KMS-11 (cell line): ENCODE measurements around the gene OMA1.

Experiments
- H2AFZ ChIP-seq: fragments of 200-600 bp; sonication (generic); 2 replicates; pipeline ENCODE4 v1.6.1; 2016; ENCODE audit warnings: antibody characterized with exemption, mixed run types, low read depth
- H3K27ac ChIP-seq: fragments of 200-600 bp; sonication (generic); 2 replicates; pipeline ENCODE4 v1.6.1; 2016; ENCODE audit warnings: mild to moderate bottlenecking, mixed run types
- H3K27me3 ChIP-seq: fragments of 200-600 bp; sonication (generic); 2 replicates; pipeline ENCODE4 v1.6.1; 2017; ENCODE audit warnings: mild to moderate bottlenecking, low read depth, mixed run types, moderate library complexity; ENCODE audit not compliant: insufficient read depth
- H3K36me3 ChIP-seq: fragments of 200-600 bp; sonication (generic); 2 replicates; pipeline ENCODE4 v1.6.1; 2017; ENCODE audit warnings: mild to moderate bottlenecking, mixed run types; ENCODE audit not compliant: insufficient read depth
- H3K4me1 ChIP-seq: fragments of 200-600 bp; sonication (generic); 2 replicates; pipeline ENCODE4 v1.6.1; 2016; ENCODE audit warnings: mild to moderate bottlenecking, low read depth, mixed run types; ENCODE audit not compliant: poor library complexity, severe bottlenecking
- H3K4me2 ChIP-seq: fragments of 200-600 bp; sonication (generic); 2 replicates; pipeline ENCODE4 v1.7.0; 2016; ENCODE audit warnings: mild to moderate bottlenecking, mixed run types
- H3K4me3 ChIP-seq: fragments of 200-600 bp; sonication (generic); IDR thresholded peaks from 2 replicates; pipeline ENCODE4 v1.6.1; 2017; ENCODE audit warnings: low read depth, low read length, mixed read lengths; ENCODE audit not compliant: insufficient read depth
- H3K79me2 ChIP-seq: fragments of 200-600 bp; sonication (generic); 2 replicates; pipeline ENCODE4 v1.6.1; 2016; ENCODE audit warnings: low read depth, mixed run types; ENCODE audit not compliant: insufficient read depth
- H3K9ac ChIP-seq: fragments of 200-600 bp; sonication (generic); 2 replicates; pipeline ENCODE4 v1.6.1; 2016; ENCODE audit warnings: mild to moderate bottlenecking, mixed run types
- H4K20me1 ChIP-seq: fragments of 200-600 bp; sonication (generic); 2 replicates; pipeline ENCODE4 v1.6.1; 2016; ENCODE audit warnings: mild to moderate bottlenecking, mixed run types; ENCODE audit not compliant: insufficient read depth
- TF ChIP-seq, protein P1 (sequence below): fragments of 200-600 bp; sonication (generic); conservative IDR thresholded peaks from 2 replicates; pipeline ENCODE4 v1.6.1; 2017; ENCODE audit warnings: low read depth, mild to moderate bottlenecking, antibody characterized with exemption, low read length, moderate library complexity, mixed read lengths

Gene OMA1

GRCh38 chr1:58447042-58447441 is 99.5 kb downstream of the OMA1 start:
- H3K9ac ChIP-seq: no peak overlapping the region
- H3K4me3 ChIP-seq: no peak overlapping the region
- no peaks in the 10 kb centered on the region for H4K20me1 ChIP-seq
- H3K27ac ChIP-seq: no peak overlapping the region
- no peak overlapping the region for H3K4me2 ChIP-seq
- no peaks in the 10 kb centered on the region for H3K4me1 ChIP-seq
- no peaks in the 10 kb centered on the region for H3K36me3 ChIP-seq
- TF ChIP-seq, protein P1, sequence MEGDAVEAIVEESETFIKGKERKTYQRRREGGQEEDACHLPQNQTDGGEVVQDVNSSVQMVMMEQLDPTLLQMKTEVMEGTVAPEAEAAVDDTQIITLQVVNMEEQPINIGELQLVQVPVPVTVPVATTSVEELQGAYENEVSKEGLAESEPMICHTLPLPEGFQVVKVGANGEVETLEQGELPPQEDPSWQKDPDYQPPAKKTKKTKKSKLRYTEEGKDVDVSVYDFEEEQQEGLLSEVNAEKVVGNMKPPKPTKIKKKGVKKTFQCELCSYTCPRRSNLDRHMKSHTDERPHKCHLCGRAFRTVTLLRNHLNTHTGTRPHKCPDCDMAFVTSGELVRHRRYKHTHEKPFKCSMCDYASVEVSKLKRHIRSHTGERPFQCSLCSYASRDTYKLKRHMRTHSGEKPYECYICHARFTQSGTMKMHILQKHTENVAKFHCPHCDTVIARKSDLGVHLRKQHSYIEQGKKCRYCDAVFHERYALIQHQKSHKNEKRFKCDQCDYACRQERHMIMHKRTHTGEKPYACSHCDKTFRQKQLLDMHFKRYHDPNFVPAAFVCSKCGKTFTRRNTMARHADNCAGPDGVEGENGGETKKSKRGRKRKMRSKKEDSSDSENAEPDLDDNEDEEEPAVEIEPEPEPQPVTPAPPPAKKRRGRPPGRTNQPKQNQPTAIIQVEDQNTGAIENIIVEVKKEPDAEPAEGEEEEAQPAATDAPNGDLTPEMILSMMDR: no peak
- H3K79me2 ChIP-seq: no peaks in the 10 kb centered on the region
- no peak overlapping the region for H2AFZ ChIP-seq
- H3K27me3 ChIP-seq: no peaks in the 10 kb centered on the region

DNA sequence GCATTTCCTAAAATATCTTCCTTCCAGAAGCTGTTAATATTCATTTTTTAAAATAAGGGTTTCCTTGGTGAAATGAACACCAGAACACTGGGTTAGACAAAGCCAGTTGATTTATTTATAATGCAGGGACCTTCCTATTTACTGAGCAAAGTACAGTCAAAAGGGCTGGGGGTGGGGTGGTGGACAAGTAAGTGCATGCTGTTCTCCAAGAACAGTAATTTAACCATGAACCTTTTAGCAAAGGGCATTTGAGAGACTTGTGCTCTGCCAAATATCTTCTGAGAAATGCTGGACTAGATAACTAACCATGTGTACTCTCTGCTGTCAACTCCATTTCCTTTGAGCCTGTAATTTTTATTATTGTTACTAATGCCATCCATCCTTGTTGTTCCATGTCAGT is 100.2 kb downstream of the OMA1 start:
- H3K9ac ChIP-seq: no peak overlapping the region

GRCh38 chr1:58443986-58444868 is 102.3 kb downstream of the OMA1 start:
- Histone ChIP-seq H3K9ac (no peak overlapping the region), H3K4me2 (no peak overlapping the region), H2AFZ (no peak overlapping the region), H3K36me3 (no peaks in the 10 kb centered on the region), H3K79me2 (no peaks in the 10 kb centered on the region), H3K27ac (no peak overlapping the region), H3K27me3 (no peaks in the 10 kb centered on the region), H3K4me3 (no peak overlapping the region), H4K20me1 (no peaks in the 10 kb centered on the region), H3K4me1 (no peaks in the 10 kb centered on the region)
- TF ChIP-seq, protein P1: no peak

More for the DNA sequence above, 100.2 kb downstream of the OMA1 start:
- no peak overlapping the region for H3K27ac ChIP-seq
- no peak overlapping the region for H2AFZ ChIP-seq
- H3K27me3 ChIP-seq: no peaks in the 10 kb centered on the region
- no peaks in the 10 kb centered on the region for H3K79me2 ChIP-seq
- no peak overlapping the region for H3K4me3 ChIP-seq
- H4K20me1 ChIP-seq: no peaks in the 10 kb centered on the region
- H3K4me2 ChIP-seq: no peak overlapping the region
- H3K36me3 ChIP-seq: no peaks in the 10 kb centered on the region
- no peaks in the 10 kb centered on the region for H3K4me1 ChIP-seq
- TF ChIP-seq, protein P1: no peak

- TF ChIP-seq, protein P1: no peak
These were observed 104.4 kb downstream of the OMA1 start for GRCh38 chr1:58442114-58442513.

More at GRCh38 chr1:58442114-58442513, 104.4 kb downstream of the OMA1 start:
- no peak overlapping the region for H3K4me3 ChIP-seq
- H4K20me1 ChIP-seq: no peaks in the 10 kb centered on the region
- H3K27ac ChIP-seq: no peak overlapping the region
- H3K4me1 ChIP-seq: no peaks in the 10 kb centered on the region
- no peak overlapping the region for H2AFZ ChIP-seq
- no peaks in the 10 kb centered on the region for H3K27me3 ChIP-seq
- no peak overlapping the region for H3K4me2 ChIP-seq
- H3K79me2 ChIP-seq: no peaks in the 10 kb centered on the region
- H3K36me3 ChIP-seq: no peaks in the 10 kb centered on the region
- no peak overlapping the region for H3K9ac ChIP-seq
